Measurements from ENCODE around the gene TNNI3K.

- TF ChIP-seq EZH2 (IDR thresholded peaks at IDR 0.05; ENCODE audit: low read length) (no peak), CTCF (optimal IDR thresholded peaks at IDR 0.05 in 1 of 3, IDR thresholded peaks at IDR 0.05 in 1 of 3, conservative IDR thresholded peaks at IDR 0.05 in 1 of 3; ENCODE audit: extremely low read depth in 1 of 3, insufficient read depth in 2 of 3, low read length in 3 of 3) (no peak)
Measured at GRCh38 chr1:74357756-74358155, 122.6 kb downstream of the TNNI3K start.
